Astrocyte of the cerebellum (primary cell): ENCODE data around the gene ABLIM2.

Source experiments
- DNase-seq: peaks from one replicate; pipeline ENCODE4 v3.0.0-alpha.2; 2011; ENCODE audit warnings: low read depth
- H3K4me3 ChIP-seq: 2 replicates; pipeline ENCODE4 v1.5.1; 2011; ENCODE audit warnings: mild to moderate bottlenecking, low read depth, low read length, moderate library complexity
- in situ Hi-C: cut with HindIII; loops from 2 replicates; pipeline ENCODE4 v1.10.0; 2017; ENCODE audit warnings: low sequenced_read_pairs
- TF ChIP-seq, protein P1 (sequence below): IDR thresholded peaks from 2 replicates; pipeline ENCODE4 v1.5.1; 2012; ENCODE audit warnings: low read length, low read depth, moderate library complexity, mild to moderate bottlenecking; ENCODE audit errors: missing control alignments

ABLIM2 gene

DNA sequence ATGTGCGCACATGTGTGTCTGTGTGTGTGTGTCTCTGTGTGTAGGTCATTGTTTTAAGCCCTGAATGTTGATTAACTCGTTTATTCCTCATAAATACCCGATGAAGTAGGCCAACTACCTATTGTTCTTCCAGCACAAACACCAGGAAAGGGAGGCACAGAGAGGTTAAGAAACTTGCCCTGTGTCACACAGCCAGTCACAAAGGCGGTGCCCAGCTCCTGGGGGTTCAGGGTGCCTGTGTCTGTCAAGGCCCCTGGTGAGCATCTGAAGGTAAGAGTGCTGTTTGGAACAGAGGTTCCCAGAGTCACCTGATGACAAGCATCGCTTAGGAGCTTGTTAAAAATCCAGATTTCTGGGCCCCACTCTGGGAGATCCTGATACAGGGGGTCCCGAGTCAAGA is 22.5 kb upstream of the ABLIM2 start:
- H3K4me3 ChIP-seq, result no peak overlapping the region
- TF ChIP-seq, protein P1, sequence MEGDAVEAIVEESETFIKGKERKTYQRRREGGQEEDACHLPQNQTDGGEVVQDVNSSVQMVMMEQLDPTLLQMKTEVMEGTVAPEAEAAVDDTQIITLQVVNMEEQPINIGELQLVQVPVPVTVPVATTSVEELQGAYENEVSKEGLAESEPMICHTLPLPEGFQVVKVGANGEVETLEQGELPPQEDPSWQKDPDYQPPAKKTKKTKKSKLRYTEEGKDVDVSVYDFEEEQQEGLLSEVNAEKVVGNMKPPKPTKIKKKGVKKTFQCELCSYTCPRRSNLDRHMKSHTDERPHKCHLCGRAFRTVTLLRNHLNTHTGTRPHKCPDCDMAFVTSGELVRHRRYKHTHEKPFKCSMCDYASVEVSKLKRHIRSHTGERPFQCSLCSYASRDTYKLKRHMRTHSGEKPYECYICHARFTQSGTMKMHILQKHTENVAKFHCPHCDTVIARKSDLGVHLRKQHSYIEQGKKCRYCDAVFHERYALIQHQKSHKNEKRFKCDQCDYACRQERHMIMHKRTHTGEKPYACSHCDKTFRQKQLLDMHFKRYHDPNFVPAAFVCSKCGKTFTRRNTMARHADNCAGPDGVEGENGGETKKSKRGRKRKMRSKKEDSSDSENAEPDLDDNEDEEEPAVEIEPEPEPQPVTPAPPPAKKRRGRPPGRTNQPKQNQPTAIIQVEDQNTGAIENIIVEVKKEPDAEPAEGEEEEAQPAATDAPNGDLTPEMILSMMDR, result no peak
- in situ Hi-C loops, result no loop called here
- DNase-seq, result no peak

DNA sequence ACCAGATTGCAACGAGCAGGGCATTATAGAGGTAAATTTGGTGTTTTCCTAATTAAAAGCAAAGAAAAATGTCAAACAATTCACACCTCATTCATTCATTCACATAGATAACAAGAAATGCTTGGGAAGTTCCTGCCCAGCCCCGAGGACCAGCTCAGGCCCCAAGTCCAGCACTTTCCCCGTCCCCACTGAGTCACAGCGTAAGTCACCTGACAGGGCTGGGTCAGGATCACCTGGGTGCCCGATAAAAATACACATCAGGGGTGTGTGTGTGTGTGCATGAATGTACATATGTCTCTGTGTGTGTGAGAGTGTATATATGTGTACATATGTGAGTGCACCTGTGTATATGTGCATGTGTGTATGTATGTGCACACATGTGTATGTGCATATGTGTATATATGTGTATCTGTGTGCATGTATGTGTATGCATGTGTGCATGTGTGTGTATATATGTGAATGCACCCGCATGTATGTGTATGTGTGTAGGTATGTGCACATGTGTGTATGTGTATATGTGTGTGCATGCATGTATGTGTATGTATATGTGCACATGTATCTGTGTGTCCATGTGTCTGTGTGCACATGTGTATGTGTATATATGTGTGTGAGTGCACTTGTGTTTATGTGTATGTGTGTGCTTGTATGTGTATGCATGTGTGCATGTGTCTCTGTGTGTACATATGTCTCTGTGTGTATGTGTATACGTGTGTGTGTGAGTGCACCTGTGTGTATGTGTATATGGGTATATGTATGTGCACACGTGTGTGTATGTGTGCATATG is 21.9 kb upstream of the ABLIM2 start:
- TF ChIP-seq, protein P1, result no peak
- in situ Hi-C loops, result no loop called here
- no peak overlapping the region for H3K4me3 ChIP-seq
- no peak for DNase-seq

DNA sequence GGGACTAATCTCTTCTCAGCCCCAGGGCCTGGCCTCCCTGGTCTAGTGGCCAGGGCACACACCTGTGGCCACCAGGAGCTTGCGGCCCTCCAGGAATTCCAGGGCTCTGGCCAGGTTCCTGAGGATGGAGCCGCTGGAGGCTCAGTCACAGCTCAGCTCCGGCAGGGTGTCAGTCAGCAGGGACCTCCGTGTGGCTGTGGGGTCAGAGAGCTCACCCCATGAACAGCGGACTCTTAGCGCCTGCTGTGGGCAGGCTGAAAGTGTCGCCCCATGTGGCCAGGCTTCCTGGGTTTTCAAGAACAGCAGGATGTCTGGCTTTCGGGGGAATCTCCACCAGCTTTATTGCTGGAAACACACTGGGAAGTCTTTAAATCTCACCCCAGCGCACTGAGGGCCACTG is 21.2 kb upstream of the ABLIM2 start:
- in situ Hi-C loops, result no loop called here
- TF ChIP-seq, protein P1, result no peak
- no peak overlapping the region for H3K4me3 ChIP-seq
- no peak for DNase-seq

DNA sequence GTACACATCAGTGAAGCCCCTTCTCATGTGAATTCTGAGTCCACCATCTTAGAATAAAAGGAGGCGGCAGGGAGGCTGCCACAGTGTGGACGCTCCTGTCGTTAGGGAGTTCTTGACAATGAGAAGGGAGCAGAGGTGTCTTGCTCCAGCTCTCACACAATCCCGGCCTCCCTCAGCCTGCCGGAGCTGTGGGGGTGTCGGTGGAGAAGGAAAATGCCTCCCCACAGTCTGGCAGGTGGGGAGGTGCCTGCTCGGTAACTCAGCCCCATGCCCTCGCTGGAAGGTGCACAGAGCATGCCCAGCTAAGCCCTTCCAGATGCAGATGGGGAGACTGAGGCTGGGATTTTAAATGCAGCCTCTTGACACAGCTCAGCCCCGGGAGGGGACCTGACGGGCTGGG is 20.5 kb upstream of the ABLIM2 start:
- TF ChIP-seq, protein P1, result no peak
- no peak for DNase-seq
- in situ Hi-C loops, result no loop called here
- no peak overlapping the region for H3K4me3 ChIP-seq

DNA sequence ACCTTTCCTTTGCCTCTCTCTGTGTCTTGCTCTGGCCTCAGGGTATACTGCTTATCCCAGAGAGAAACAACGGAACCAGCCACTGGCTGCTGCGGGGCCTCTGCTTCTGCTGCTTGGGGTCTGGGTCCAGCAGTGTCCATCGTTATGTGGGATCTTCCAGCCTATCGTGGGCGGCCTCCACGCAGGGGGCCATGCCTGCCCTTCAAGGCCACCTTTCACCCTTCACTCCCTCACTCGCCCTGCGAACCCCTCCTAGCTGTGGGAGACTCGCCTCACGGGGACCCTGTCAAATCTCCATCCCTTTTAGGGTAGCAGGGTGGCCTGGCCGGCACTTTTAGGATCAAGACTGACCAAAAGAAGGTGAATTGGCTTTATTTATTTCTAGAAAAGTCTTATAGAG is 19.3 kb upstream of the ABLIM2 start:
- no peak for DNase-seq
- TF ChIP-seq, protein P1, result no peak
- in situ Hi-C loops, result no loop called here

DNA sequence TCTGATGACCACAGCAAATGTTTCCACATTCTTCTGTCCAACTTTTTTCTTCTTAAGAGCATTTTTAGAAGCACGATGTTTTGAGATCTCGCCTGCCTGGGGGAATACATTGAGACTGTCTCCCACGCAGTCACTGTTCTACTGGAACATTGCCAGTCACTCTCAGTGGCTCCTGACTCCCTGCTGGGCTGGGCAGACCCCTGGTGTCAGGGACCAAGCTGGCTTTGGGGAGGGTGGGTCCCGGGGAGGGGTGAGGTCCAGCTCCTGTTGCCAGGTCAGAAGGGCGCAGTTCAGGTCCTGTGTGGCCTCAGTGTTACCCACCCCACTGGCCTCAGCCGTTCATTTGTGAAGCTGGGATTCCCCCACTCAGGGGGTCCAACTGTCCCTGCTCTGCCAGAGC is 18.9 kb upstream of the ABLIM2 start:
- in situ Hi-C loops, result no loop called here
- no peak overlapping the region for H3K4me3 ChIP-seq
- TF ChIP-seq, protein P1, result no peak
- no peak for DNase-seq

More for the DNA sequence above, 19.3 kb upstream of the ABLIM2 start:
- no peak overlapping the region for H3K4me3 ChIP-seq
